ENCODE measurements around the gene SCAF4.

GRCh38 chr21:31728191-31728590, 3.7 kb downstream of the SCAF4 start:
- no peak for TF ChIP-seq CTCF (IDR thresholded peaks at IDR 0.05 in 2 of 3, conservative IDR thresholded peaks at IDR 0.05 in 1 of 3; ENCODE audit: control insufficient read depth in 2 of 3, extremely low read depth in 1 of 3, insufficient read depth in 1 of 3, low read depth in 3 of 3, low read length in 3 of 3)
- TF ChIP-seq MXI1 (IDR thresholded peaks at IDR 0.05; ENCODE audit: low read depth, low read length) = no peak
- TF ChIP-seq POLR2A (IDR thresholded peaks at IDR 0.05; ENCODE audit: low read depth, low read length) = no peak
- TF ChIP-seq ATF7 (IDR thresholded peaks at IDR 0.05; ENCODE audit: low read depth) = no peak
- TF ChIP-seq NFXL1 (IDR thresholded peaks at IDR 0.05; ENCODE audit: borderline replicate concordance) = no peak
- TF ChIP-seq CEBPB (IDR thresholded peaks at IDR 0.05; ENCODE audit: borderline replicate concordance in 1 of 2, low read depth in 2 of 2, low read length in 2 of 2) = no peak
- no peak for TF ChIP-seq NFYB (IDR thresholded peaks at IDR 0.05; ENCODE audit: insufficient read depth, low read depth, low read length)
- TF ChIP-seq POU2F2 (IDR thresholded peaks at IDR 0.05; ENCODE audit: borderline replicate concordance, low read depth, low read length) = no peak
